ENCODE data around the gene ZNF33A.
"Not testable (repeated sequence)": the region's sequence is repeated elsewhere in the genome, so short reads cannot be mapped to it uniquely, and the experiment has no call there.

The ZNF33A gene

GRCh38 chr10:38010119-38010903, at the start of gene ZNF33A:
Gene ZNF33A (plus strand): TSS chr10:38010675. CDS start chr10:38012342, 1,667 bp downstream.
- TF ChIP-seq ZNF274 (IDR thresholded peaks at IDR 0.05; ENCODE audit: low read depth, low read length) = no peak
- H3K4me3 ChIP-seq (ENCODE audit: low read length) = peak within 1 kb of the TSS; percentile 82

- TF ChIP-seq ZNF274 (IDR thresholded peaks at IDR 0.05; ENCODE audit: low read depth, low read length) = no peak
- no peak overlapping the region for H3K4me3 ChIP-seq (ENCODE audit: low read length)
These were observed 45.5 kb upstream of the ZNF33A start for GRCh38 chr10:37965006-37965405.

GRCh38 chr10:37972396-37972795, 38.1 kb upstream of the ZNF33A start:
- H3K4me3 ChIP-seq (ENCODE audit: low read length) = no peak overlapping the region
- no peak for TF ChIP-seq ZNF274 (IDR thresholded peaks at IDR 0.05; ENCODE audit: low read depth, low read length)

- peak overlapping the region; percentile 89 for H3K4me3 ChIP-seq (ENCODE audit: low read length)
- no peak for TF ChIP-seq ZNF274 (IDR thresholded peaks at IDR 0.05; ENCODE audit: low read depth, low read length)
These were observed 35.0 kb upstream of the ZNF33A start for GRCh38 chr10:37975401-37975991.

GRCh38 chr10:37976091-37976879, 34.2 kb upstream of the ZNF33A start, which contains the start of gene ZNF25:
Gene ZNF25 (minus strand): TSS chr10:37976647. CDS start chr10:37971722, 4,925 bp downstream.
- TF ChIP-seq ZNF274 (IDR thresholded peaks at IDR 0.05; ENCODE audit: low read depth, low read length) = no peak
- H3K4me3 ChIP-seq (ENCODE audit: low read length) = peak within 1 kb of the TSS; percentile 89

- H3K4me3 ChIP-seq (ENCODE audit: low read length) = peak overlapping the region; percentile 42; the same call in 1 of the 2 replicates
These were observed 33.6 kb upstream of the ZNF33A start for GRCh38 chr10:37976880-37977203.

GRCh38 chr10:37991655-37992054, 18.8 kb upstream of the ZNF33A start:
- H3K4me3 ChIP-seq (ENCODE audit: low read length) = no peak overlapping the region
- no peak for TF ChIP-seq ZNF274 (IDR thresholded peaks at IDR 0.05; ENCODE audit: low read depth, low read length)

More at GRCh38 chr10:37976880-37977203, 33.6 kb upstream of the ZNF33A start:
- no peak for TF ChIP-seq ZNF274 (IDR thresholded peaks at IDR 0.05; ENCODE audit: low read depth, low read length)

- no peak for TF ChIP-seq ZNF274 (IDR thresholded peaks at IDR 0.05; ENCODE audit: low read depth, low read length)
These were observed 18.4 kb upstream of the ZNF33A start for GRCh38 chr10:37992083-37992482.

GRCh38 chr10:37998920-37999319, 11.6 kb upstream of the ZNF33A start:
- H3K4me3 ChIP-seq (ENCODE audit: low read length) = not testable (repeated sequence)

More at GRCh38 chr10:37992083-37992482, 18.4 kb upstream of the ZNF33A start:
- H3K4me3 ChIP-seq (ENCODE audit: low read length) = no peak overlapping the region

- H3K4me3 ChIP-seq (ENCODE audit: low read length) = not testable (repeated sequence)
These were observed 10.0 kb upstream of the ZNF33A start for GRCh38 chr10:38000474-38000873.

GRCh38 chr10:38003026-38003425, 7.4 kb upstream of the ZNF33A start:
- no peak for TF ChIP-seq ZNF274 (IDR thresholded peaks at IDR 0.05; ENCODE audit: low read depth, low read length)
- H3K4me3 ChIP-seq (ENCODE audit: low read length) = no peak overlapping the region

- no peak for TF ChIP-seq ZNF274 (IDR thresholded peaks at IDR 0.05; ENCODE audit: low read depth, low read length)
- no peak overlapping the region for H3K4me3 ChIP-seq (ENCODE audit: low read length)
These were observed 6.9 kb upstream of the ZNF33A start for GRCh38 chr10:38003588-38003987.

- H3K4me3 ChIP-seq (ENCODE audit: low read length) = no peak overlapping the region
- no peak for TF ChIP-seq ZNF274 (IDR thresholded peaks at IDR 0.05; ENCODE audit: low read depth, low read length)
These were observed 2.9 kb upstream of the ZNF33A start for GRCh38 chr10:38007551-38007950.

- H3K4me3 ChIP-seq (ENCODE audit: low read length) = no peak overlapping the region
- TF ChIP-seq ZNF274 (IDR thresholded peaks at IDR 0.05; ENCODE audit: low read depth, low read length) = no peak
These were observed 2.5 kb upstream of the ZNF33A start for GRCh38 chr10:38007991-38008390.

- TF ChIP-seq ZNF274 (IDR thresholded peaks at IDR 0.05; ENCODE audit: low read depth, low read length) = no peak
- no peak overlapping the region for H3K4me3 ChIP-seq (ENCODE audit: low read length)
These were observed 5.9 kb downstream of the ZNF33A start for GRCh38 chr10:38016354-38016753.

- not testable (repeated sequence) for H3K4me3 ChIP-seq (ENCODE audit: low read length)
These were observed 8.6 kb downstream of the ZNF33A start for GRCh38 chr10:38019124-38019523.
